ENCODE results near the gene RBM4. TPM values are rescaled to one million over a fixed set of nuclear protein-coding genes. Genes with fewer than 3 reads are reported as not detected.

RBM4 gene
- total and polyA plus RNA-seq, 2 donors (not counting 1 experiment from before 2014, with no cell fraction given): 125 to 199 TPM

GRCh38 chr11:66676931-66677598, 38.6 kb downstream of the RBM4 start:
- no peaks in the 10 kb centered on the region for H3K27me3 Mint-ChIP-seq
- Histone ChIP-seq H3K4me1 (ENCODE audit: control insufficient read depth in 2 of 2, insufficient read depth in 2 of 2, low read length in 2 of 2) (peaks cover 24 to 35% of the 10 kb centered on the region in 2 donors), H4K20me1 (ENCODE audit: control insufficient read depth, insufficient read depth, low read length, poor library complexity, severe bottlenecking) (peaks cover 17% of the 10 kb centered on the region), H3K4me3 (ENCODE audit: control extremely low read depth in 1 of 5, extremely low read depth in 1 of 5, insufficient read depth in 1 of 5, low read depth in 2 of 5, low read length in 4 of 5) (peak overlapping the region; percentile 86 to 95 (median 89)), H2AFZ (ENCODE audit: insufficient read depth, low read depth, low read length, poor library complexity, severe bottlenecking) (peak overlapping the region; percentile 96), H3K27ac (ENCODE audit: low read length in 2 of 2) (peak overlapping the region; percentile 91 to 99), H3K79me2 (ENCODE audit: control insufficient read depth, insufficient read depth, low read length) (peaks cover 53% of the 10 kb centered on the region), H3K9me3 (ENCODE audit: control extremely low read depth in 1 of 3, control insufficient read depth in 2 of 3, insufficient read depth in 1 of 3, low read length in 2 of 3) (no peaks in the 10 kb centered on the region), H3K27me3 (replicated peaks in 1 of 4; ENCODE audit: control extremely low read depth in 1 of 4, control insufficient read depth in 3 of 4, insufficient read depth in 4 of 4, low read length in 3 of 4) (no peaks in the 10 kb centered on the region), H3K9ac (ENCODE audit: low read length) (peak overlapping the region; percentile 89), H3K4me2 (replicated peaks; ENCODE audit: low read depth, low read length, poor library complexity, severe bottlenecking) (peak overlapping the region; percentile 97), H3K36me3 (replicated peaks in 1 of 2; ENCODE audit: control extremely low read depth in 1 of 2, control insufficient read depth in 1 of 2, extremely low read depth in 1 of 2, insufficient read depth in 2 of 2, low read length in 1 of 2) (no peaks in the 10 kb centered on the region)
- POLR2A ChIA-PET: interaction anchor here (0.5 to 3.1 kb wide), 23 partner anchors 12 to 269 kb away, joined by 3 to 49 read pairs (median 8); partner anchors contain the start of genes CCDC87, CCS, DPP3 and MRPL11
- intact Hi-C loops (cut with micrococcal nuclease): loop anchor here (1.0 to 5.0 kb wide), 4 partner anchors 18 to 210 kb away; partner anchors contain the start of genes PELI3, RBM14 and RBM4
- peaks cover 33% of the 10 kb centered on the region for H3K4me1 Mint-ChIP-seq
- CTCF ChIA-PET: interaction anchor here (0.6 to 8.0 kb wide), 24 partner anchors 17 to 291 kb away, joined by 3 to 301 read pairs (median 14); partner anchors contain the start of genes ACTN3, BBS1, CCDC87 and CCS
- H3K4me3 Mint-ChIP-seq: peak overlapping the region; percentile 99
- WGBS (ENCODE audit: insufficient coverage): 8% methylated on average over 20 of the region's 27 CpGs
- peak overlapping the region; percentile 99 for H3K27ac Mint-ChIP-seq
- no peak for DNase-seq
- H3K9me3 Mint-ChIP-seq (ENCODE audit: insufficient read depth): no peaks in the 10 kb centered on the region
- no peak for ATAC-seq (ENCODE audit: low read depth)
- no peak for TF ChIP-seq EZH2 (IDR thresholded peaks at IDR 0.05; ENCODE audit: borderline replicate concordance, insufficient read depth, low read depth, low read length, poor library complexity, severe bottlenecking)
- TF ChIP-seq, protein P1, sequence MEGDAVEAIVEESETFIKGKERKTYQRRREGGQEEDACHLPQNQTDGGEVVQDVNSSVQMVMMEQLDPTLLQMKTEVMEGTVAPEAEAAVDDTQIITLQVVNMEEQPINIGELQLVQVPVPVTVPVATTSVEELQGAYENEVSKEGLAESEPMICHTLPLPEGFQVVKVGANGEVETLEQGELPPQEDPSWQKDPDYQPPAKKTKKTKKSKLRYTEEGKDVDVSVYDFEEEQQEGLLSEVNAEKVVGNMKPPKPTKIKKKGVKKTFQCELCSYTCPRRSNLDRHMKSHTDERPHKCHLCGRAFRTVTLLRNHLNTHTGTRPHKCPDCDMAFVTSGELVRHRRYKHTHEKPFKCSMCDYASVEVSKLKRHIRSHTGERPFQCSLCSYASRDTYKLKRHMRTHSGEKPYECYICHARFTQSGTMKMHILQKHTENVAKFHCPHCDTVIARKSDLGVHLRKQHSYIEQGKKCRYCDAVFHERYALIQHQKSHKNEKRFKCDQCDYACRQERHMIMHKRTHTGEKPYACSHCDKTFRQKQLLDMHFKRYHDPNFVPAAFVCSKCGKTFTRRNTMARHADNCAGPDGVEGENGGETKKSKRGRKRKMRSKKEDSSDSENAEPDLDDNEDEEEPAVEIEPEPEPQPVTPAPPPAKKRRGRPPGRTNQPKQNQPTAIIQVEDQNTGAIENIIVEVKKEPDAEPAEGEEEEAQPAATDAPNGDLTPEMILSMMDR (IDR thresholded peaks at IDR 0.05): no peak
